Ascending aorta (tissue), 2 donors: ENCODE data around the gene NECAB2. TPM values are rescaled to one million over a fixed set of nuclear protein-coding genes. Genes with fewer than 3 reads are reported as not detected.

Experiments used
- DNase-seq, 2 donors: peaks; one replicate each; pipeline ENCODE4 v3.0.0-alpha.2; 2019; ENCODE audit warnings: low spot score in 2 of 2
- H3K27ac ChIP-seq, 2 donors: fragments of 200-600 bp; sonication (generic); one replicate each; pipeline ENCODE4 v1.5.1; 2016 to 2017; ENCODE audit warnings: mild to moderate bottlenecking in 1 of 2
- H3K27me3 ChIP-seq: fragments of 200-600 bp; sonication (generic); one replicate; pipeline ENCODE4 v1.5.1; 2017
- H3K36me3 ChIP-seq, 2 donors: fragments of 200-600 bp; sonication (generic); one replicate each; pipeline ENCODE4 v1.5.1; 2016
- H3K4me1 ChIP-seq, 2 donors: fragments of 200-600 bp; sonication (generic); one replicate each; pipeline ENCODE4 v1.5.1; 2016 to 2017; ENCODE audit warnings: mild to moderate bottlenecking in 1 of 2
- H3K4me3 ChIP-seq, 2 donors: fragments of 200-600 bp; sonication (generic); one replicate each; pipeline ENCODE4 v1.5.1; 2016 to 2017; ENCODE audit warnings: mild to moderate bottlenecking in 1 of 2
- H3K9me3 ChIP-seq, 2 donors: fragments of 200-600 bp; sonication (generic); one replicate each; pipeline ENCODE4 v1.5.1; 2016
- CTCF ChIP-seq, 3 experiments: fragments of 200-600 bp in 2 of 3; fragments of 450-650 bp in 1 of 3; sonication (generic) in 2 of 3; IDR thresholded peaks; one replicate each; pipeline ENCODE4 v1.5.1; 2016 to 2019; ENCODE audit warnings: antibody characterized with exemption in 3 of 3, mild to moderate bottlenecking in 1 of 3, moderate library complexity in 1 of 3
- intact Hi-C: fragments of 100-400 bp; cut with DNase I; formaldehyde crosslinking; loops from one replicate; pipeline ENCODE4 v1.15.1; 2023
- total RNA-seq: library from RNA; depleted of rRNA; stranded (reverse); fragments of >200 nt; gene quantifications from one replicate; pipeline ENCODE4 v1.1.0, GENCODE V29; 2016

NECAB2 gene
- total RNA-seq, 1 donor from 2014 or later = not detected

DNA sequence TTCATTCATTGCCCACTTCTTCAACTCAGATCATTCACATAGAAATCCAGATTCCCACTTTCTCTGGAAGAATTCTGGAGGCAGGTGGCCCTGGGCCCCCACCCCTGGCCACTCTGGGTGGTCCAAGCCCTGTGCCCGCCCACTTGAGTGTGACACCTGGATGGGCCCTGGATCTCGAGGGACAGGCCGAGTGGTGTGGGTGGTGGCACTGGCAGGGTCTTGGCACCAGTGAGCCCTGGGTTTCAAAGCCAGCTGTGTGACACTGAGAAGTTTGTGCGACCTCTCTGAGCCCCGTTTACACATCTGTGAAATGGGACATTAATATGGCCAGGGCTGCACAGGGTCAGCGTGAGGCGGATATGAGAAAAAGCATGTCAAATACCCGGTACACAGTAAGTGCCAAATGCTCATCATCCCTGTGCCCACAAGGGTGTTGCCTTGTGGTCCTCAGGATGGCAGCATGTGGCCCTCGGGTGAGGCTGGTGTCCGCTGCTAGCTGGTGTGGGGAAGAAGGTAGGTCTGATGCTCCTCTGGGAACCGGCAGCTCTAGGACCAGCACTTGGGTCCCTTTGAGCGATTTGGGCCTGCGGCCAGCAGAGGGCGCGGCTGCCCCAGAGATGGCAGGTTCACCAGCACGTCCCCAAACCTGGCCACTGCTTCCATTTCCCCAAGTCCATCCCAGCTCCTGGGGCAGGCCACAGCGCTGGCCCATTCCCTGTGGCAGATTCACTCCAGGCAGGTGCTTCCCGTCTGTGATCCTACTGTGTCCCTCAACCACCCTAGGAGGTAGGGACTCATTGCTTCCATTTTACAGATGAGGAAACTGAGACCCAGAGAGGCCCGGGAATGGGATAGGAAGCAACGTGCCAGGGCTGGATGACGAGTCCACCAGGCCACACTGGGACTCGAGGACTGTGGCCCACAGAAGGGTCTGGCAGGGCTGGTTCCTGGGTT, 11.4 kb upstream of the NECAB2 start:
- no peaks in the 10 kb centered on the region for H3K27me3 ChIP-seq
- peak; percentile 36 to 87 for DNase-seq
- intact Hi-C loops = loop anchor here (1.0 to 10.0 kb wide), 3 partner anchors 106 to 242 kb away; partner anchors contain the start of gene TAF1C
- no peak overlapping the region for H3K4me3 ChIP-seq
- H3K27ac ChIP-seq = peak overlapping the region in 1 of 2 donors; percentile 94
- H3K36me3 ChIP-seq = peaks cover 19 to 39% of the 10 kb centered on the region in 2 donors
- no peaks in the 10 kb centered on the region for H3K9me3 ChIP-seq
- peak; percentile 66 to 79 (median 70) for TF ChIP-seq CTCF (IDR thresholded peaks at IDR 0.05)
- H3K4me1 ChIP-seq = peaks cover 8 to 22% of the 10 kb centered on the region in 2 donors

DNA sequence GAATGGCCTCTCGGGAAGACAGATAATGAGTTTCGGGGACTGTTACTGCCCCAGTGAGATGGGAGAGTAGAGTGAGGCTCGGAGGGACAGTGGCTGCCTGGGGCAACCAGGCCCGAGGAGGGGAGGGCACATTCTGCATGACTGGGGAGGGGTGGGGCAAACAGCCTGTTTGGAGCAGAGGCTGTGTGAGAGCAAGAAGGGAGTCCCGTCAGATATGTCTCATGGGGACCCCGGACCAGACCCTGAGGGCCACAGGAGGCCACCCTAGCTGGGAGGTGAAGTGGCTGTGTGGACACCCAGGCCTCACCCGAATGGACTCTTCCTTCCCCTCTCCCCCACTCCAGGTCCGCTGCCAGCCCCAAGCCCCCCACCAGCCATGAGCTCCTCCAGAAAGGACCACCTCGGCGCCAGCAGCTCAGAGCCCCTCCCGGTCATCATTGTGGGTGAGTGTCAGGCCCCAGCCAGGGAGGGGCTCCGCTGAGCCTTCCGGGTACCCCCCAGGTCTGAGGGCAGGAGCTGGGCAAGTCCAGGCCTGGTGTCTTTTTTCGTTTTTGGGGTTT, 10.7 kb upstream of the NECAB2 start:
- Histone ChIP-seq H3K27me3 (no peaks in the 10 kb centered on the region), H3K27ac (peak overlapping the region in 1 of 2 donors; percentile 15), H3K4me1 (peaks cover 8 to 20% of the 10 kb centered on the region in 2 donors), H3K36me3 (peaks cover 27 to 47% of the 10 kb centered on the region in 2 donors), H3K4me3 (no peak overlapping the region), H3K9me3 (no peaks in the 10 kb centered on the region)
- intact Hi-C loops = loop anchor here (2.0 to 10.0 kb wide), 2 partner anchors 229 to 243 kb away; partner anchors contain the start of gene TAF1C
- DNase-seq = no peak
- TF ChIP-seq CTCF (IDR thresholded peaks at IDR 0.05) = no peak

DNA sequence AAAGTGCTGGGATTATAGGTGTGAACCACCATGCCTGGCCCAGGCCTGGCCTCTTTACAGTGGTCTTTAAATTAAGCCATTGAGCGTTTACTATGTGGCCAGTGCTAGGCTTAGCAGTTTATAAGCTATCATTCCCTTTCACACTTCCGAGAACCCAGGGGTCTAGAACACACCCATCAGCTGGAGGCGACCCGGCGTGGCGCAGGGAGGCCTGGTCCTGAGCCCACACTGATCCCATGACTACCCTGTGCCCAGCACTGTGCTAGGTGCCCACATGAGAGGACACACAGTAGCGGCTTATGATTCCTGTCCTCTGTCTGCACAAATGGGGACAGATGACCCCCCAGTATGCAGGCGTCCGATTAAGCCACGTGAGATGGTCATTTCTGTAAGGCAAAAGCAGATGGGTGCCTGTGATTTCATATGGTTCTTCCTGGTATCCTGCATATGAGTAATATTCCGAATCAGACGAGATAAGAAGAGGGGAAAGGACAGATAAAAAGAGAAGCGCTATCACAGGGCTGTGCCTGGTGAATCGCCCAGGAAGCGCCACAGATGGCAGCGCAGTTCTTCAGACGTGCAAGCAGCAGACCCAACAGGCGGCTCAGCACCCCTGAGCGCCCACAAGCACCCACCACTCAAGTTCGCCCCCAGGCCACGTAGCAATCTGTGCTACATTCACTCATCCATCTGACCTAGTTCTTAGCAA, 9.8 kb upstream of the NECAB2 start:
- Histone ChIP-seq H3K9me3 (no peaks in the 10 kb centered on the region), H3K36me3 (peaks cover 28 to 56% of the 10 kb centered on the region in 2 donors), H3K4me3 (no peak overlapping the region), H3K27me3 (no peaks in the 10 kb centered on the region), H3K4me1 (peaks cover 8 to 15% of the 10 kb centered on the region in 2 donors), H3K27ac (no peak overlapping the region)
- no peak for TF ChIP-seq CTCF (IDR thresholded peaks at IDR 0.05)
- no peak for DNase-seq
- intact Hi-C loops = loop anchor here (10.0 kb wide), 1 partner anchor 243 kb away; no protein-coding TSS in a partner anchor

- DNase-seq = no peak
- intact Hi-C loops = loop anchor here (10.0 kb wide), 1 partner anchor 244 kb away; no protein-coding TSS in a partner anchor
- Histone ChIP-seq H3K4me1 (peaks cover 4 to 10% of the 10 kb centered on the region in 2 donors), H3K27me3 (no peaks in the 10 kb centered on the region), H3K9me3 (no peaks in the 10 kb centered on the region), H3K27ac (no peak overlapping the region), H3K36me3 (peaks cover 28 to 56% of the 10 kb centered on the region in 2 donors), H3K4me3 (no peak overlapping the region)
- TF ChIP-seq CTCF (IDR thresholded peaks at IDR 0.05) = no peak
These were observed 9.0 kb upstream of the NECAB2 start for GRCh38 chr16:83958846-83959565.
